Astrocyte (in vitro differentiated cells and primary cell): ENCODE results near the gene ERCC3. TPM values are rescaled to one million over a fixed set of nuclear protein-coding genes. Genes with fewer than 3 reads are reported as not detected.

Experiments used
- DNase-seq: peaks from one replicate; pipeline ENCODE4 v3.0.0-alpha.2; 2010; ENCODE audit warnings: low read depth
- FAIRE-seq: peaks from 2 replicates; lab custom pipeline; 2011; peaks lifted over from hg19 to GRCh38; lab: Jason Lieb, UNC
- H2AFZ ChIP-seq: 2 replicates; pipeline ENCODE4 v1.6.0; 2012; ENCODE audit warnings: low read depth, low read length, inconsistent platforms
- H3K27ac ChIP-seq: 2 replicates; pipeline ENCODE4 v1.5.1; 2011; ENCODE audit warnings: low read depth, low read length, inconsistent platforms
- H3K27me3 ChIP-seq: 2 replicates; pipeline ENCODE4 v1.6.0; 2011; ENCODE audit warnings: low read length, inconsistent platforms; ENCODE audit not compliant: insufficient read depth
- H3K36me3 ChIP-seq: 2 replicates; pipeline ENCODE4 v1.5.1; 2011; ENCODE audit warnings: low read length, inconsistent platforms; ENCODE audit not compliant: insufficient read depth
- H3K4me1 ChIP-seq: 2 replicates; pipeline ENCODE4 v1.5.1; 2011; ENCODE audit warnings: low read length, inconsistent platforms; ENCODE audit not compliant: insufficient read depth
- H3K4me2 ChIP-seq: 2 replicates; pipeline ENCODE4 v1.6.0; 2012; ENCODE audit warnings: low read length, inconsistent platforms
- H3K4me3 ChIP-seq: 2 replicates; pipeline ENCODE4 v1.5.1; 2011; ENCODE audit warnings: low read depth, mild to moderate bottlenecking, low read length, inconsistent platforms; ENCODE audit not compliant: insufficient read depth
- H3K79me2 ChIP-seq: 2 replicates; pipeline ENCODE4 v1.6.0; 2012; ENCODE audit warnings: mild to moderate bottlenecking, low read length, inconsistent platforms; ENCODE audit not compliant: insufficient read depth
- H3K9ac ChIP-seq: 2 replicates; pipeline ENCODE4 v1.6.0; 2012; ENCODE audit warnings: mild to moderate bottlenecking, low read length, inconsistent platforms
- H3K9me3 ChIP-seq: 2 replicates; pipeline ENCODE4 v1.5.1; 2012; ENCODE audit warnings: low read depth, mild to moderate bottlenecking, low read length, inconsistent platforms; ENCODE audit not compliant: insufficient read depth
- H4K20me1 ChIP-seq: 2 replicates; pipeline ENCODE4 v1.6.0; 2012; ENCODE audit warnings: low read length, inconsistent platforms; ENCODE audit not compliant: insufficient read depth
- H3K27ac Mint-ChIP-seq: one replicate; pipeline ENCODE4 v1.8.0; 2021; ENCODE audit warnings: mild to moderate bottlenecking, mixed read lengths; ENCODE audit not compliant: unreplicated experiment
- H3K27me3 Mint-ChIP-seq: one replicate; pipeline ENCODE4 v1.8.0; 2021; ENCODE audit warnings: low read depth, mixed read lengths; ENCODE audit not compliant: unreplicated experiment
- H3K36me3 Mint-ChIP-seq: one replicate; pipeline ENCODE4 v1.8.0; 2021; ENCODE audit warnings: low read depth, mixed read lengths; ENCODE audit not compliant: unreplicated experiment
- H3K4me1 Mint-ChIP-seq: one replicate; pipeline ENCODE4 v1.8.0; 2021; ENCODE audit warnings: low read depth, mixed read lengths; ENCODE audit not compliant: unreplicated experiment
- H3K4me3 Mint-ChIP-seq: one replicate; pipeline ENCODE4 v1.8.0; 2021; ENCODE audit warnings: mild to moderate bottlenecking, moderate library complexity, mixed read lengths; ENCODE audit not compliant: unreplicated experiment
- H3K9me3 Mint-ChIP-seq: one replicate; pipeline ENCODE4 v1.8.0; 2021; ENCODE audit warnings: mild to moderate bottlenecking, mixed read lengths; ENCODE audit not compliant: unreplicated experiment
- CTCF ChIP-seq: IDR thresholded peaks from 2 replicates; pipeline ENCODE4 v1.5.1; 2011; ENCODE audit warnings: low read depth, mild to moderate bottlenecking, inconsistent platforms, low read length, moderate library complexity; ENCODE audit not compliant: insufficient read depth
- EZH2 ChIP-seq: IDR thresholded peaks from 2 replicates; pipeline ENCODE4 v1.6.1; 2012; ENCODE audit warnings: mild to moderate bottlenecking, low read length, inconsistent platforms; ENCODE audit not compliant: insufficient read depth
- total RNA-seq: library from RNA; stranded (reverse); gene quantifications from 2 replicates; pipeline ENCODE4 v1.2.1, GENCODE V29; 2021

Gene ERCC3
- total RNA-seq, 1 donor from 2014 or later = 34.8 TPM

- Mint-ChIP-seq H3K4me1 (no peaks in the 10 kb centered on the region), H3K36me3 (peaks cover 9% of the 10 kb centered on the region), H3K27me3 (no peaks in the 10 kb centered on the region), H3K27ac (no peak overlapping the region), H3K4me3 (no peak overlapping the region), H3K9me3 (no peaks in the 10 kb centered on the region)
- no peaks in the 10 kb centered on the region for H3K36me3 ChIP-seq
- H3K27me3 ChIP-seq = no peaks in the 10 kb centered on the region
- no peak for FAIRE-seq
- TF ChIP-seq CTCF (no peak), EZH2 (no peak)
- H3K9me3 ChIP-seq = no peaks in the 10 kb centered on the region
- H3K79me2 ChIP-seq = no peaks in the 10 kb centered on the region
- no peak overlapping the region for H3K4me3 ChIP-seq
- no peaks in the 10 kb centered on the region for H3K4me1 ChIP-seq
- peaks cover 12% of the 10 kb centered on the region for H4K20me1 ChIP-seq
- H3K27ac ChIP-seq = no peak overlapping the region
- H3K4me2 ChIP-seq = no peak overlapping the region
- H3K9ac ChIP-seq = no peak overlapping the region
- no peak overlapping the region for H2AFZ ChIP-seq
- DNase-seq = no peak
Observed at GRCh38 chr2:127332335-127332734, 38.4 kb upstream of the ERCC3 start.

- H3K36me3 Mint-ChIP-seq = peaks cover 9% of the 10 kb centered on the region
- H3K9ac ChIP-seq = no peak overlapping the region
- no peaks in the 10 kb centered on the region for H3K36me3 ChIP-seq
Observed at GRCh38 chr2:127330753-127331152, 36.8 kb upstream of the ERCC3 start.

More at GRCh38 chr2:127330753-127331152, 36.8 kb upstream of the ERCC3 start:
- Histone ChIP-seq H3K27ac (no peak overlapping the region), H3K9me3 (no peaks in the 10 kb centered on the region), H3K27me3 (no peaks in the 10 kb centered on the region), H2AFZ (no peak overlapping the region), H3K79me2 (no peaks in the 10 kb centered on the region), H3K4me1 (no peaks in the 10 kb centered on the region), H4K20me1 (peaks cover 12% of the 10 kb centered on the region), H3K4me3 (no peak overlapping the region), H3K4me2 (no peak overlapping the region)
- H3K4me1 Mint-ChIP-seq = no peaks in the 10 kb centered on the region
- H3K27me3 Mint-ChIP-seq = no peaks in the 10 kb centered on the region
- FAIRE-seq = no peak
- DNase-seq = no peak
- TF ChIP-seq EZH2 (no peak), CTCF (no peak)
- no peak overlapping the region for H3K4me3 Mint-ChIP-seq
- no peak overlapping the region for H3K27ac Mint-ChIP-seq
- no peaks in the 10 kb centered on the region for H3K9me3 Mint-ChIP-seq
